B cell (primary cell): ENCODE measurements around the gene MUL1. TPM values are rescaled to one million over a fixed set of nuclear protein-coding genes. Genes with fewer than 3 reads are reported as not detected.
A peak's percentile ranks its signal among the peaks of the same experiment; 100 is the strongest.

Experiments used
- ATAC-seq: fragments of 200-7000 bp; cut with Tn5 transposase; one replicate; pipeline ENCODE4 v1.10.0; 2021; ENCODE audit warnings: low read depth, mild to moderate bottlenecking, moderate number of reproducible peaks, moderate library complexity
- CTCF ChIA-PET: fragments of 350-600 bp; sonication (Branson Sonifier 250); formaldehyde crosslinking; loops from one replicate; lab custom pipeline; 2021; ENCODE audit warnings: antibody characterized with exemption, inconsistent platforms; lab: Charles Lee
- POLR2A ChIA-PET: fragments of 350-600 bp; sonication (Branson Sonifier 250); formaldehyde crosslinking; loops from one replicate; lab custom pipeline; 2021; ENCODE audit warnings: antibody characterized with exemption; lab: Charles Lee
- DNase-seq: peaks from one replicate; pipeline ENCODE4 v3.0.0; 2013
- H2AFZ ChIP-seq: 2 replicates; pipeline ENCODE4 v1.6.1; 2012; ENCODE audit warnings: mild to moderate bottlenecking, low read depth, low read length; ENCODE audit not compliant: insufficient read depth, poor library complexity, severe bottlenecking
- H3K27ac ChIP-seq, 2 donors: 1 replicate in 1 of 2; 2 replicates in 1 of 2; pipeline ENCODE4 v1.5.1; 2012 to 2013; ENCODE audit warnings: low read length in 2 of 2, mild to moderate bottlenecking in 2 of 2, moderate library complexity in 1 of 2
- H3K27me3 ChIP-seq, 4 experiments: fragments of 200-600 bp in 1 of 4; sonication (generic) in 1 of 4; replicated peaks in 1 of 4; 1 replicate in 2 of 4; 2 replicates in 2 of 4; pipeline versions ENCODE4 v1.6.1 to v1.7.0; 2013 to 2016; ENCODE audit warnings: low read length in 3 of 4, mild to moderate bottlenecking in 2 of 4, mixed read lengths in 1 of 4, moderate library complexity in 1 of 4; ENCODE audit not compliant: insufficient read depth in 4 of 4, control insufficient read depth in 3 of 4; ENCODE audit errors: control extremely low read depth in 1 of 4
- H3K36me3 ChIP-seq, 2 experiments: replicated peaks in 1 of 2; 1 replicate in 1 of 2; 2 replicates in 1 of 2; pipeline versions ENCODE4 v1.6.1 to v1.7.1; 2013; ENCODE audit warnings: low read length in 1 of 2; ENCODE audit not compliant: insufficient read depth in 2 of 2, control insufficient read depth in 1 of 2; ENCODE audit errors: control extremely low read depth in 1 of 2, extremely low read depth in 1 of 2
- H3K4me1 ChIP-seq, 2 donors: fragments of 200-600 bp in 1 of 2; sonication (generic) in 1 of 2; 1 replicate in 1 of 2; 2 replicates in 1 of 2; pipeline versions ENCODE4 v1.5.1 to v1.6.1; 2013 to 2017; ENCODE audit warnings: low read length in 2 of 2; ENCODE audit not compliant: control insufficient read depth in 2 of 2, insufficient read depth in 2 of 2
- H3K4me2 ChIP-seq: replicated peaks from 2 replicates; pipeline ENCODE3; 2012; ENCODE audit warnings: mild to moderate bottlenecking, low read depth, low read length; ENCODE audit not compliant: poor library complexity, severe bottlenecking
- H3K4me3 ChIP-seq, 5 experiments: fragments of 200-600 bp in 1 of 5; sonication (generic) in 1 of 5; 1 replicate in 3 of 5; 2 replicates in 2 of 5; pipeline versions ENCODE4 v1.5.1 to v1.7.0; 2011 to 2016; ENCODE audit warnings: low read length in 4 of 5, mild to moderate bottlenecking in 4 of 5, low read depth in 2 of 5, control low read depth in 1 of 5, moderate library complexity in 1 of 5; ENCODE audit not compliant: insufficient read depth in 1 of 5; ENCODE audit errors: control extremely low read depth in 1 of 5, extremely low read depth in 1 of 5
- H3K79me2 ChIP-seq: fragments of 200-600 bp; sonication (generic); one replicate; pipeline ENCODE4 v1.6.0; 2016; ENCODE audit warnings: low read length; ENCODE audit not compliant: control insufficient read depth, insufficient read depth
- H3K9ac ChIP-seq: fragments of 200-600 bp; sonication (generic); 2 replicates; pipeline ENCODE4 v1.6.1; 2017; ENCODE audit warnings: mild to moderate bottlenecking, low read length, moderate library complexity
- H3K9me3 ChIP-seq, 3 donors: one replicate each; pipeline versions ENCODE4 v1.6.1 to v1.7.1; 2013; ENCODE audit warnings: low read length in 2 of 3; ENCODE audit not compliant: control insufficient read depth in 2 of 3, insufficient read depth in 1 of 3; ENCODE audit errors: control extremely low read depth in 1 of 3
- H4K20me1 ChIP-seq: 2 replicates; pipeline ENCODE4 v1.6.0; 2012; ENCODE audit warnings: mild to moderate bottlenecking, low read length; ENCODE audit not compliant: insufficient read depth, control insufficient read depth, poor library complexity, severe bottlenecking
- H3K27ac Mint-ChIP-seq: one replicate; pipeline ENCODE4 v1.8.0; 2021; ENCODE audit warnings: mixed read lengths
- H3K27me3 Mint-ChIP-seq: one replicate; pipeline ENCODE4 v1.8.0; 2021; ENCODE audit warnings: mixed read lengths
- H3K4me1 Mint-ChIP-seq: one replicate; pipeline ENCODE4 v1.8.0; 2021; ENCODE audit warnings: mixed read lengths
- H3K4me3 Mint-ChIP-seq: one replicate; pipeline ENCODE4 v1.8.0; 2021; ENCODE audit warnings: mixed read lengths
- H3K9me3 Mint-ChIP-seq: one replicate; pipeline ENCODE4 v1.8.0; 2022; ENCODE audit warnings: mixed read lengths; ENCODE audit not compliant: insufficient read depth
- CTCF ChIP-seq: fragments of 200-600 bp; IDR thresholded peaks from one replicate; pipeline ENCODE4 v1.8.0; 2022; ENCODE audit warnings: antibody characterized with exemption, mild to moderate bottlenecking
- EZH2 ChIP-seq: IDR thresholded peaks from 2 replicates; pipeline ENCODE4 v1.6.1; 2012; ENCODE audit warnings: borderline replicate concordance, low read depth, mild to moderate bottlenecking, moderate library complexity, low read length; ENCODE audit not compliant: insufficient read depth, poor library complexity, severe bottlenecking
- WGBS: methylation state at CpG from one replicate; pipeline ENCODE4 v1.1.5; 2013; ENCODE audit warnings: missing lambda C conversion rate; ENCODE audit not compliant: insufficient coverage; 5-methylcytosine and 5-hydroxymethylcytosine counted together
- intact Hi-C: fragments of 100-400 bp; cut with micrococcal nuclease; formaldehyde crosslinking; loops from one replicate; pipeline ENCODE4 v1.10.0; 2022
- polyA plus RNA-seq: library from polyadenylated mRNA; depleted of rRNA; stranded (reverse); fragments of >200 nt; gene quantifications from 2 replicates; pipeline ENCODE4 v1.2.3, GENCODE V29; 2012
- total RNA-seq, 2 donors: library from RNA; stranded (reverse); fragments of 120-200 nt in 1 of 2; gene quantifications; 1 replicate in 1 of 2; 2 replicates in 1 of 2; pipeline versions ENCODE4 v1.2.3 to v1.2.4, GENCODE V29; 2013 to 2022

MUL1 gene
- total and polyA plus RNA-seq, 2 donors (not counting 1 experiment from before 2014, with no cell fraction given) = 11.4 to 23.9 TPM

GRCh38 chr1:20484519-20485462, 23.2 kb downstream of the MUL1 start:
- intact Hi-C loops = no loop called here
- no peak for ATAC-seq
- no peaks in the 10 kb centered on the region for H3K9me3 Mint-ChIP-seq
- H3K79me2 ChIP-seq = no peaks in the 10 kb centered on the region
- peak overlapping the region; percentile 47 for H3K9ac ChIP-seq
- H3K4me3 ChIP-seq = peak overlapping the region in 3 of 5 experiments; percentile 27 to 40 (median 36)
- peak; percentile 41 for DNase-seq
- 5% methylated on average over 89 of the region's 89 CpGs for WGBS
- TF ChIP-seq EZH2 (no peak), CTCF (no peak)
- peaks cover 18% of the 10 kb centered on the region for H3K4me1 Mint-ChIP-seq
- H3K27me3 ChIP-seq = peaks cover 0 to 64% (median 23%) of the 10 kb centered on the region in 4 experiments
- peak overlapping the region; percentile 79 for H3K4me3 Mint-ChIP-seq
- H3K4me2 ChIP-seq = peak overlapping the region; percentile 98
- no peak overlapping the region for H3K27ac ChIP-seq
- H3K4me1 ChIP-seq = peaks cover 25 to 27% of the 10 kb centered on the region in 2 donors
- H3K27me3 Mint-ChIP-seq = peaks cover 70% of the 10 kb centered on the region
- ChIA-PET CTCF (interaction anchor here (0.7 to 3.9 kb wide), 2 partner anchors 9 to 250 kb away, joined by 4 to 20 read pairs; no protein-coding TSS in a partner anchor), POLR2A (interaction anchor here (0.7 kb wide), 1 partner anchor 97 kb away, joined by 5 read pairs; no protein-coding TSS in a partner anchor)
- peak overlapping the region; percentile 15 for H3K27ac Mint-ChIP-seq
- no peaks in the 10 kb centered on the region for H3K36me3 ChIP-seq
- peaks cover 0 to 9% (median 0%) of the 10 kb centered on the region in 3 donors for H3K9me3 ChIP-seq
- H2AFZ ChIP-seq = peak overlapping the region; percentile 40
- H4K20me1 ChIP-seq = no peaks in the 10 kb centered on the region
